HFFc6 (cell line): ENCODE measurements around the gene ZRSR2. TPM values are rescaled to one million over a fixed set of nuclear protein-coding genes. Genes with fewer than 3 reads are reported as not detected.
A peak's percentile ranks its signal among the peaks of the same experiment; 100 is the strongest.

Source experiments
- DNase-seq: peaks from one replicate; pipeline ENCODE4 v3.0.0-alpha.2; 2018
- H3K27ac Mint-ChIP-seq: 2 replicates; pipeline ENCODE4 v1.8.0; 2020; ENCODE audit warnings: mild to moderate bottlenecking, mixed read lengths
- H3K27me3 Mint-ChIP-seq: 2 replicates; pipeline ENCODE4 v1.8.0; 2021; ENCODE audit warnings: mild to moderate bottlenecking, moderate library complexity, mixed read lengths; ENCODE audit not compliant: insufficient read depth
- H3K36me3 Mint-ChIP-seq: 2 replicates; pipeline ENCODE4 v1.8.0; 2021; ENCODE audit warnings: low read depth, mixed read lengths
- H3K4me1 Mint-ChIP-seq: 2 replicates; pipeline ENCODE4 v1.8.0; 2020; ENCODE audit warnings: low read depth, mixed read lengths
- H3K4me3 Mint-ChIP-seq: 2 replicates; pipeline ENCODE4 v1.8.0; 2020; ENCODE audit warnings: mild to moderate bottlenecking, moderate library complexity, mixed read lengths
- H3K9me3 Mint-ChIP-seq: 2 replicates; pipeline ENCODE4 v1.8.0; 2020; ENCODE audit warnings: mild to moderate bottlenecking, mixed read lengths
- CTCF ChIP-seq: fragments of 200-600 bp; sonication (generic); IDR thresholded peaks from 2 replicates; pipeline ENCODE4 v1.5.0; 2021; ENCODE audit warnings: antibody characterized with exemption, mild to moderate bottlenecking
- total RNA-seq, 6 experiments: library from RNA; stranded (reverse); fragmentation: NEBNext Ultra II Directional; extraction: Animal tissue kit (Norgen Biotek cat#: 25700); gene quantifications; 2 replicates in 1 of 6; 3 replicates in 5 of 6; pipeline ENCODE4 v1.2.3, GENCODE V29; 2021

ZRSR2 gene
- total RNA-seq, 6 experiments from 2014 or later, result 5.1 to 7.0 (median 5.6) TPM

GRCh38 chrX:15860921-15861320 lies 70.6 kb downstream of the ZRSR2 start:
- Mint-ChIP-seq H3K36me3 (no peaks in the 10 kb centered on the region), H3K4me3 (no peak overlapping the region), H3K4me1 (no peaks in the 10 kb centered on the region), H3K9me3 (no peaks in the 10 kb centered on the region), H3K27ac (no peak overlapping the region), H3K27me3 (no peaks in the 10 kb centered on the region; the same call in 1 of the 2 replicates)
- TF ChIP-seq CTCF, result no peak
- DNase-seq, result no peak

- DNase-seq, result no peak
- Mint-ChIP-seq H3K36me3 (no peaks in the 10 kb centered on the region), H3K4me3 (no peak overlapping the region), H3K4me1 (no peaks in the 10 kb centered on the region), H3K27me3 (no peaks in the 10 kb centered on the region; the same call in none of the 2 replicates), H3K9me3 (no peaks in the 10 kb centered on the region), H3K27ac (no peak overlapping the region)
- TF ChIP-seq CTCF, result no peak
These were observed 73.7 kb downstream of the ZRSR2 start for GRCh38 chrX:15864023-15864422.

GRCh38 chrX:15864629-15865028 lies 74.3 kb downstream of the ZRSR2 start:
- DNase-seq, result peak; percentile 1
- no peaks in the 10 kb centered on the region; the same call in none of the 2 replicates for H3K27me3 Mint-ChIP-seq
- no peak overlapping the region for H3K27ac Mint-ChIP-seq
- no peaks in the 10 kb centered on the region for H3K9me3 Mint-ChIP-seq
- no peaks in the 10 kb centered on the region for H3K4me1 Mint-ChIP-seq
- no peak overlapping the region for H3K4me3 Mint-ChIP-seq
- no peaks in the 10 kb centered on the region for H3K36me3 Mint-ChIP-seq
- TF ChIP-seq CTCF, result no peak

- no peak overlapping the region for H3K27ac Mint-ChIP-seq
- H3K9me3 Mint-ChIP-seq, result no peaks in the 10 kb centered on the region
- DNase-seq, result no peak
- no peak for TF ChIP-seq CTCF
- peaks cover 3% of the 10 kb centered on the region for H3K27me3 Mint-ChIP-seq
- no peaks in the 10 kb centered on the region for H3K36me3 Mint-ChIP-seq
- no peaks in the 10 kb centered on the region for H3K4me1 Mint-ChIP-seq
- no peak overlapping the region for H3K4me3 Mint-ChIP-seq
These were observed 75.9 kb downstream of the ZRSR2 start for GRCh38 chrX:15866147-15866546.

- H3K4me1 Mint-ChIP-seq, result no peaks in the 10 kb centered on the region
- no peaks in the 10 kb centered on the region for H3K36me3 Mint-ChIP-seq
- no peak overlapping the region for H3K27ac Mint-ChIP-seq
- no peak for DNase-seq
- TF ChIP-seq CTCF, result no peak
- H3K4me3 Mint-ChIP-seq, result no peak overlapping the region
- peaks cover 7% of the 10 kb centered on the region; the same call in 1 of the 2 replicates for H3K27me3 Mint-ChIP-seq
- no peaks in the 10 kb centered on the region for H3K9me3 Mint-ChIP-seq
These were observed 79.4 kb downstream of the ZRSR2 start for GRCh38 chrX:15869695-15870094.

- TF ChIP-seq CTCF, result no peak
- H3K4me1 Mint-ChIP-seq, result no peaks in the 10 kb centered on the region
- no peak overlapping the region for H3K4me3 Mint-ChIP-seq
- H3K9me3 Mint-ChIP-seq, result no peaks in the 10 kb centered on the region
- DNase-seq, result no peak
- H3K27me3 Mint-ChIP-seq, result peaks cover 10% of the 10 kb centered on the region
- no peak overlapping the region for H3K27ac Mint-ChIP-seq
- H3K36me3 Mint-ChIP-seq, result no peaks in the 10 kb centered on the region
These were observed 80.0 kb downstream of the ZRSR2 start for GRCh38 chrX:15870310-15870709.
